Mesothelial cell of epicardium (in vitro differentiated cells): ENCODE results near the gene CASP10. TPM values are rescaled to one million over a fixed set of nuclear protein-coding genes. Genes with fewer than 3 reads are reported as not detected.

Experiments used
- DNase-seq, 2 experiments: peaks; one replicate each; pipeline ENCODE4 v3.0.0; 2021; ENCODE audit warnings: low spot score in 2 of 2; ENCODE audit not compliant: unreplicated experiment in 2 of 2
- H3K27ac Mint-ChIP-seq: 2 replicates; pipeline ENCODE4 v1.8.0; 2021; ENCODE audit warnings: mixed read lengths
- H3K27me3 Mint-ChIP-seq: 2 replicates; pipeline ENCODE4 v1.8.0; 2021; ENCODE audit warnings: low read depth, mixed read lengths
- H3K36me3 Mint-ChIP-seq: 2 replicates; pipeline ENCODE4 v1.8.0; 2021; ENCODE audit warnings: mixed read lengths
- H3K4me1 Mint-ChIP-seq: 2 replicates; pipeline ENCODE4 v1.8.0; 2021; ENCODE audit warnings: mixed read lengths
- H3K4me3 Mint-ChIP-seq: 2 replicates; pipeline ENCODE4 v1.8.0; 2021; ENCODE audit warnings: mild to moderate bottlenecking, moderate library complexity, mixed read lengths
- H3K9me3 Mint-ChIP-seq: 2 replicates; pipeline ENCODE4 v1.8.0; 2021; ENCODE audit warnings: mixed read lengths
- CTCF ChIP-seq: fragments of 200-600 bp; sonication (generic); IDR thresholded peaks from one replicate; pipeline ENCODE4 v1.5.0; 2021; ENCODE audit warnings: antibody characterized with exemption; ENCODE audit not compliant: unreplicated experiment
- total RNA-seq: library from RNA; stranded (reverse); gene quantifications from 3 replicates; pipeline ENCODE4 v1.2.1, GENCODE V29; 2021

Gene CASP10
- total RNA-seq, 1 donor from 2014 or later: 3.1 TPM

GRCh38 chr2:201244829-201245228, 61.9 kb downstream of the CASP10 start:
- no peak overlapping the region for H3K4me3 Mint-ChIP-seq
- TF ChIP-seq CTCF: no peak
- H3K27ac Mint-ChIP-seq: no peak overlapping the region
- no peaks in the 10 kb centered on the region for H3K27me3 Mint-ChIP-seq
- H3K4me1 Mint-ChIP-seq: no peaks in the 10 kb centered on the region
- peaks cover 19% of the 10 kb centered on the region for H3K9me3 Mint-ChIP-seq
- peaks cover 7% of the 10 kb centered on the region for H3K36me3 Mint-ChIP-seq
- DNase-seq: no peak

- Mint-ChIP-seq H3K27ac (no peak overlapping the region), H3K36me3 (peaks cover 5% of the 10 kb centered on the region), H3K9me3 (peaks cover 15% of the 10 kb centered on the region), H3K27me3 (peaks cover 3% of the 10 kb centered on the region), H3K4me3 (no peak overlapping the region), H3K4me1 (no peaks in the 10 kb centered on the region)
- TF ChIP-seq CTCF: no peak
- DNase-seq: no peak
Measured at GRCh38 chr2:201246280-201246679, 63.3 kb downstream of the CASP10 start.

- no peak for DNase-seq
- Mint-ChIP-seq H3K27me3 (peaks cover 3% of the 10 kb centered on the region), H3K36me3 (no peaks in the 10 kb centered on the region), H3K9me3 (peaks cover 3% of the 10 kb centered on the region), H3K4me3 (no peak overlapping the region), H3K27ac (no peak overlapping the region), H3K4me1 (no peaks in the 10 kb centered on the region)
- TF ChIP-seq CTCF: no peak
Measured at GRCh38 chr2:201248288-201248844, 65.4 kb downstream of the CASP10 start.

GRCh38 chr2:201249889-201250288, 66.9 kb downstream of the CASP10 start:
- no peak for TF ChIP-seq CTCF
- H3K27ac Mint-ChIP-seq: no peak overlapping the region
- H3K4me3 Mint-ChIP-seq: no peak overlapping the region
- H3K36me3 Mint-ChIP-seq: no peaks in the 10 kb centered on the region
- H3K27me3 Mint-ChIP-seq: peaks cover 3% of the 10 kb centered on the region
- H3K9me3 Mint-ChIP-seq: peaks cover 3% of the 10 kb centered on the region
- H3K4me1 Mint-ChIP-seq: peaks cover 7% of the 10 kb centered on the region
- DNase-seq: no peak

GRCh38 chr2:201250741-201251140, 67.8 kb downstream of the CASP10 start:
- no peak overlapping the region for H3K27ac Mint-ChIP-seq
- H3K36me3 Mint-ChIP-seq: no peaks in the 10 kb centered on the region
- H3K4me3 Mint-ChIP-seq: no peak overlapping the region
- H3K4me1 Mint-ChIP-seq: peaks cover 7% of the 10 kb centered on the region
- peaks cover 3% of the 10 kb centered on the region for H3K27me3 Mint-ChIP-seq
- no peak for DNase-seq
- TF ChIP-seq CTCF: no peak
- H3K9me3 Mint-ChIP-seq: peaks cover 3% of the 10 kb centered on the region
